Measurements from ENCODE around the gene RPS14. TPM values are rescaled to one million over a fixed set of nuclear protein-coding genes. Genes with fewer than 3 reads are reported as not detected.

The RPS14 gene
- total RNA-seq, 1 donor from 2014 or later: 2,586 TPM

- no peak for DNase-seq (ENCODE audit: low spot score in 2 of 2, unreplicated experiment in 2 of 2)
- Mint-ChIP-seq H3K36me3 (peaks cover 7% of the 10 kb centered on the region), H3K4me1 (peaks cover 5% of the 10 kb centered on the region), H3K27ac (no peak overlapping the region), H3K4me3 (no peak overlapping the region), H3K27me3 (ENCODE audit: low read depth) (no peaks in the 10 kb centered on the region), H3K9me3 (no peaks in the 10 kb centered on the region)
- no peak for TF ChIP-seq CTCF (IDR thresholded peaks at IDR 0.05; ENCODE audit: unreplicated experiment)
Observed at GRCh38 chr5:150404941-150405816, 44.4 kb downstream of the RPS14 start.

GRCh38 chr5:150404535-150404934 lies 45.0 kb downstream of the RPS14 start:
- Mint-ChIP-seq H3K27ac (no peak overlapping the region), H3K27me3 (ENCODE audit: low read depth) (no peaks in the 10 kb centered on the region), H3K4me3 (no peak overlapping the region), H3K4me1 (no peaks in the 10 kb centered on the region), H3K36me3 (peaks cover 14% of the 10 kb centered on the region), H3K9me3 (no peaks in the 10 kb centered on the region)
- TF ChIP-seq CTCF (IDR thresholded peaks at IDR 0.05; ENCODE audit: unreplicated experiment): no peak
- no peak for DNase-seq (ENCODE audit: low spot score in 2 of 2, unreplicated experiment in 2 of 2)

- Mint-ChIP-seq H3K27ac (no peak overlapping the region), H3K9me3 (no peaks in the 10 kb centered on the region), H3K27me3 (ENCODE audit: low read depth) (no peaks in the 10 kb centered on the region), H3K36me3 (peaks cover 14% of the 10 kb centered on the region), H3K4me3 (no peak overlapping the region), H3K4me1 (no peaks in the 10 kb centered on the region)
- no peak for DNase-seq (ENCODE audit: low spot score in 2 of 2, unreplicated experiment in 2 of 2)
- TF ChIP-seq CTCF (IDR thresholded peaks at IDR 0.05; ENCODE audit: unreplicated experiment): no peak
Observed at GRCh38 chr5:150404121-150404520, 45.4 kb downstream of the RPS14 start.

- Mint-ChIP-seq H3K9me3 (no peaks in the 10 kb centered on the region), H3K4me3 (no peak overlapping the region), H3K27ac (no peak overlapping the region), H3K27me3 (ENCODE audit: low read depth) (no peaks in the 10 kb centered on the region), H3K36me3 (peaks cover 21% of the 10 kb centered on the region), H3K4me1 (no peaks in the 10 kb centered on the region)
- no peak for TF ChIP-seq CTCF (IDR thresholded peaks at IDR 0.05; ENCODE audit: unreplicated experiment)
- no peak for DNase-seq (ENCODE audit: low spot score in 2 of 2, unreplicated experiment in 2 of 2)
Observed at GRCh38 chr5:150402901-150403342, 46.6 kb downstream of the RPS14 start.

- Mint-ChIP-seq H3K9me3 (no peaks in the 10 kb centered on the region), H3K4me1 (no peaks in the 10 kb centered on the region), H3K36me3 (peaks cover 21% of the 10 kb centered on the region), H3K27ac (no peak overlapping the region), H3K27me3 (ENCODE audit: low read depth) (no peaks in the 10 kb centered on the region), H3K4me3 (no peak overlapping the region)
- DNase-seq (ENCODE audit: low spot score in 2 of 2, unreplicated experiment in 2 of 2): no peak
- no peak for TF ChIP-seq CTCF (IDR thresholded peaks at IDR 0.05; ENCODE audit: unreplicated experiment)
Observed at GRCh38 chr5:150402229-150402773, 47.2 kb downstream of the RPS14 start.

Measured in mesothelial cell of epicardium (in vitro differentiated cells).